Activated CD4-positive, alpha-beta T cell treated with anti-CD3 and anti-CD28 coated beads, Interleukin-2, amount 10 ng/mL, durations not matched to agents 24 days and 14 days (primary cell): ENCODE measurements around the gene PTPN14. TPM values are rescaled to one million over a fixed set of nuclear protein-coding genes. Genes with fewer than 3 reads are reported as not detected.
A peak's percentile ranks its signal among the peaks of the same experiment; 100 is the strongest.
"Not testable (repeated sequence)": the region's sequence is repeated elsewhere in the genome, so short reads cannot be mapped to it uniquely, and the experiment has no call there.

Source experiments
- DNase-seq: peaks from one replicate; pipeline ENCODE4 v3.0.0; 2022
- H3K27ac Mint-ChIP-seq: one replicate; pipeline ENCODE4 v1.8.0; 2022; ENCODE audit warnings: mild to moderate bottlenecking, mixed read lengths
- H3K27me3 Mint-ChIP-seq: one replicate; pipeline ENCODE4 v1.8.0; 2022; ENCODE audit warnings: mixed read lengths
- H3K36me3 Mint-ChIP-seq: one replicate; pipeline ENCODE4 v1.8.0; 2022; ENCODE audit warnings: low read depth, mild to moderate bottlenecking, mixed read lengths
- H3K4me1 Mint-ChIP-seq: one replicate; pipeline ENCODE4 v1.8.0; 2021; ENCODE audit warnings: mixed read lengths
- H3K4me3 Mint-ChIP-seq: one replicate; pipeline ENCODE4 v1.8.0; 2022; ENCODE audit warnings: mild to moderate bottlenecking, moderate library complexity, mixed read lengths
- H3K9me3 Mint-ChIP-seq: one replicate; pipeline ENCODE4 v1.8.0; 2021; ENCODE audit warnings: mixed read lengths
- intact Hi-C: fragments of 100-400 bp; cut with micrococcal nuclease; formaldehyde crosslinking; loops from one replicate; pipeline ENCODE4 v1.15.1; 2023
- total RNA-seq: library from RNA; stranded (reverse); gene quantifications from 2 replicates; pipeline ENCODE4 v1.2.3, GENCODE V29; 2022

Gene PTPN14
- total RNA-seq, 1 donor from 2014 or later = 29.7 TPM

- DNase-seq = no peak
- no peaks in the 10 kb centered on the region for H3K9me3 Mint-ChIP-seq
- peaks cover 1% of the 10 kb centered on the region for H3K36me3 Mint-ChIP-seq
- intact Hi-C loops = no loop called here
- H3K27me3 Mint-ChIP-seq = peaks cover 13% of the 10 kb centered on the region
- peaks cover 10% of the 10 kb centered on the region for H3K4me1 Mint-ChIP-seq
- no peak overlapping the region for H3K4me3 Mint-ChIP-seq
- no peak overlapping the region for H3K27ac Mint-ChIP-seq
Measured at GRCh38 chr1:214542275-214543199, 8.9 kb downstream of the PTPN14 start.

GRCh38 chr1:214541693-214542092 lies 9.7 kb downstream of the PTPN14 start:
- no peak overlapping the region for H3K4me3 Mint-ChIP-seq
- H3K9me3 Mint-ChIP-seq = no peaks in the 10 kb centered on the region
- H3K36me3 Mint-ChIP-seq = peaks cover 1% of the 10 kb centered on the region
- H3K27ac Mint-ChIP-seq = no peak overlapping the region
- DNase-seq = no peak
- intact Hi-C loops = no loop called here
- H3K4me1 Mint-ChIP-seq = peaks cover 5% of the 10 kb centered on the region
- peaks cover 11% of the 10 kb centered on the region for H3K27me3 Mint-ChIP-seq

GRCh38 chr1:214541206-214541605 lies 10.2 kb downstream of the PTPN14 start:
- intact Hi-C loops = no loop called here
- Mint-ChIP-seq H3K9me3 (no peaks in the 10 kb centered on the region), H3K4me3 (no peak overlapping the region), H3K27ac (no peak overlapping the region), H3K4me1 (peaks cover 4% of the 10 kb centered on the region), H3K36me3 (peaks cover 1% of the 10 kb centered on the region), H3K27me3 (peaks cover 11% of the 10 kb centered on the region)
- no peak for DNase-seq

DNA sequence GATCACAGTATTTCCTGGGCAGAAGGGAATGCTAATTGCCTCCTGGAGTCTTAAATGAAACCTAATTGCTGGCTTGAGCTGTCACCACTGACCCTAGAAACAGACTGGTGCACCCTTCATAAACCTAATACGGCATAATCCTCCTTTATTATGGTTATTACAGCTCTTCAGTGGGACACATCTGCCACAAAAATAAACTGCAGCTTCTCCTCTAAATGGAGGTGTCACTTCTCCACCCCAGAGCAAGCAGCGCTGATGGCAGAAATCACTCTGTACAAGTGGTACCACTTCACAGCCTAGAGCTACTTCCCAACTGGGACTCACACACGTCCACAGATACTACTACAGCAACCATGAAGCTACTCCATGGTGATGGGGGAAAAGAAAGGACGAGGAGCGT lies 11.1 kb downstream of the PTPN14 start:
- DNase-seq = no peak
- H3K9me3 Mint-ChIP-seq = no peaks in the 10 kb centered on the region
- intact Hi-C loops = no loop called here
- H3K36me3 Mint-ChIP-seq = no peaks in the 10 kb centered on the region
- peaks cover 11% of the 10 kb centered on the region for H3K27me3 Mint-ChIP-seq
- H3K27ac Mint-ChIP-seq = no peak overlapping the region
- H3K4me3 Mint-ChIP-seq = no peak overlapping the region
- peaks cover 4% of the 10 kb centered on the region for H3K4me1 Mint-ChIP-seq

DNA sequence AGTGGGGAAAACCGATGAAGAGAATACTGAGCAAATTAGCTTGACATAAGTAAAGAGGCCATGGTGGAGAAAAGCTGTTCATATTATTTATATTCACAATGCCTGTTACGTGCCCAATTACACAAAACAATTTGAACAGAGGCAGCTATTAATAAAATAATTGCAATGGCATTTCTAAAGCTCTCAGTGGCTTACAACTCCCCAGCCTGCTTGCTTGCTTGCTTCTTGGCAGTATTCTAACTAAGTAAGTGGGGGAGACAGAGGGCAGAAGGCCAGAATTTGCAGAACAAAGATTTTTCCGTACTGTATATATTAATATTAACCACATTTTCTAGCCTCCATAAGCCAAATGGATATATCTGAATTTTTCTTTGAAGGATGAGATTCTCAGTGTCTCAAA lies 12.9 kb downstream of the PTPN14 start:
- intact Hi-C loops = no loop called here
- no peak for DNase-seq
- no peaks in the 10 kb centered on the region for H3K4me1 Mint-ChIP-seq
- no peaks in the 10 kb centered on the region for H3K9me3 Mint-ChIP-seq
- no peak overlapping the region for H3K27ac Mint-ChIP-seq
- H3K4me3 Mint-ChIP-seq = no peak overlapping the region
- peaks cover 4% of the 10 kb centered on the region for H3K27me3 Mint-ChIP-seq
- H3K36me3 Mint-ChIP-seq = no peaks in the 10 kb centered on the region

- Mint-ChIP-seq H3K9me3 (no peaks in the 10 kb centered on the region), H3K4me3 (no peak overlapping the region), H3K36me3 (no peaks in the 10 kb centered on the region), H3K27ac (no peak overlapping the region), H3K27me3 (peaks cover 4% of the 10 kb centered on the region), H3K4me1 (no peaks in the 10 kb centered on the region)
- DNase-seq = no peak
- intact Hi-C loops = no loop called here
Measured at GRCh38 chr1:214537872-214538473, 13.4 kb downstream of the PTPN14 start.

- Mint-ChIP-seq H3K4me3 (no peak overlapping the region), H3K9me3 (no peaks in the 10 kb centered on the region), H3K4me1 (no peaks in the 10 kb centered on the region), H3K27me3 (peaks cover 4% of the 10 kb centered on the region), H3K36me3 (no peaks in the 10 kb centered on the region), H3K27ac (no peak overlapping the region)
- DNase-seq = no peak
- intact Hi-C loops = no loop called here
Measured at GRCh38 chr1:214537219-214537618, 14.2 kb downstream of the PTPN14 start.

DNA sequence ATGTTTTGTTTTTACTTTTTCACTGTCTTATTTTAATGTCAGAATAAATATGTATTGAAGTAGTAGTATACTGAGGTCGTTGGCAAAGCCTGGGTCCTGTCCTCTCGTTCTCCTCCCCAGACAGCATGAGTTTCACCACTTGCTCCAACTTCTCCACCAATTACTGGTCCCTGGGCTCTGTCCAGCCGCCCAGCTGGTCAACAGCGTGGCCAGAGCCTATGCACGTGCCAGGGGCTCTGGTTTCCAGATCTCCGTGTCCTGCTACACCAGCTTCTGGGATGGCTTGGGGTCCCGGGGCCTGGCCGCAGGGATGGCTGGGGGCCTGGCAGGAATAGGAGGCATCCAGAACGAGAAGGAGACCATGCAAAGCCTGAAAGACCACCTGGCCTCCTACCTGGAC lies 19.3 kb downstream of the PTPN14 start:
- peaks cover 4% of the 10 kb centered on the region for H3K4me1 Mint-ChIP-seq
- H3K27me3 Mint-ChIP-seq = peaks cover 4% of the 10 kb centered on the region
- intact Hi-C loops = no loop called here
- H3K9me3 Mint-ChIP-seq = no peaks in the 10 kb centered on the region
- H3K36me3 Mint-ChIP-seq = no peaks in the 10 kb centered on the region
- no peak overlapping the region for H3K27ac Mint-ChIP-seq
- no peak for DNase-seq
- no peak overlapping the region for H3K4me3 Mint-ChIP-seq

- intact Hi-C loops = no loop called here
- peak overlapping the region; percentile 58 for H3K4me3 Mint-ChIP-seq
- no peak overlapping the region for H3K27ac Mint-ChIP-seq
- peaks cover 7% of the 10 kb centered on the region for H3K27me3 Mint-ChIP-seq
- no peaks in the 10 kb centered on the region for H3K36me3 Mint-ChIP-seq
- peaks cover 16% of the 10 kb centered on the region for H3K4me1 Mint-ChIP-seq
- H3K9me3 Mint-ChIP-seq = no peaks in the 10 kb centered on the region
- DNase-seq = no peak
Measured at GRCh38 chr1:214525535-214526019, 25.8 kb downstream of the PTPN14 start.

GRCh38 chr1:214524824-214525223 lies 26.6 kb downstream of the PTPN14 start:
- H3K4me1 Mint-ChIP-seq = peaks cover 16% of the 10 kb centered on the region
- no peak overlapping the region for H3K4me3 Mint-ChIP-seq
- H3K9me3 Mint-ChIP-seq = no peaks in the 10 kb centered on the region
- peaks cover 7% of the 10 kb centered on the region for H3K27me3 Mint-ChIP-seq
- intact Hi-C loops = loop anchor here (5.0 kb wide), 1 partner anchor 48 kb away; no protein-coding TSS in a partner anchor
- no peak overlapping the region for H3K27ac Mint-ChIP-seq
- no peak for DNase-seq
- H3K36me3 Mint-ChIP-seq = no peaks in the 10 kb centered on the region

GRCh38 chr1:214523124-214523824 lies 28.1 kb downstream of the PTPN14 start:
- Mint-ChIP-seq H3K27me3 (peaks cover 5% of the 10 kb centered on the region), H3K27ac (no peak overlapping the region), H3K4me3 (no peak overlapping the region), H3K4me1 (peaks cover 12% of the 10 kb centered on the region), H3K9me3 (no peaks in the 10 kb centered on the region), H3K36me3 (no peaks in the 10 kb centered on the region)
- intact Hi-C loops = loop anchor here (5.0 kb wide), 1 partner anchor 46 kb away; no protein-coding TSS in a partner anchor
- DNase-seq = no peak

GRCh38 chr1:214521458-214521857 lies 29.9 kb downstream of the PTPN14 start:
- not testable (repeated sequence) for H3K4me3 Mint-ChIP-seq, H3K27ac Mint-ChIP-seq, H3K9me3 Mint-ChIP-seq, H3K36me3 Mint-ChIP-seq, H3K27me3 Mint-ChIP-seq, DNase-seq
- intact Hi-C loops = loop anchor here (5.0 kb wide), 1 partner anchor 44 kb away; no protein-coding TSS in a partner anchor
- peaks cover 17% of the 10 kb centered on the region for H3K4me1 Mint-ChIP-seq

DNA sequence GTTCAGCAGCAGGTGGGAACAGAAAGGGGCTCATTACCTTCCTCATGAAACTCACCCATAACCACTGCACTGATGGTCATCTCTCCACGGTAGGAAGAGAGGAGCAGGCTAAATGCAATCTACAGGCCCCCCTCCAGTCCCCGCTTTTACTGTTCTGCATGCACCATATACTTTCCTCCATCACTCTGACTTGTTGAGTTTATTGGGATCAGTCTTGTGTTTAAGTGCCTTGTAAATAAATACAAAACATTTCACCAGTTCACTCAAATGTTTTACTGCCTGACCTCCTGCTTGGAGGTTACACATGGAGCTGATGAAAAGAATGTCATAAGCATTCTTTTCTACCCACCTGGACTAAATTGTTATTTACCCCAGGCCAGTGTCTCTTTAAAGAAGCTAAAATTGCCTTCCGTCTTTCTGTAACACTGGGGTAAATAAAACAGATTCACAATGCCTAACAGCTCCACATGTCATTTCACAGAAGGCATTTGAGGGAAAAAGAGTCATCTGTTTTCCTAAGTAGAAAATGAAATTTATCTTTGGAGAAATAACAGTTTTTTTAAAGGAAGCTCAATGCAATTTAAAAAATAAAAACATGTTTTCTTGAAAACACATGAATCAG lies 30.7 kb downstream of the PTPN14 start:
- Mint-ChIP-seq H3K36me3 (no peaks in the 10 kb centered on the region), H3K4me1 (peaks cover 22% of the 10 kb centered on the region), H3K4me3 (no peak overlapping the region), H3K27ac (no peak overlapping the region), H3K27me3 (peaks cover 4% of the 10 kb centered on the region), H3K9me3 (no peaks in the 10 kb centered on the region)
- no peak for DNase-seq
- intact Hi-C loops = loop anchor here (5.0 kb wide), 1 partner anchor 43 kb away; no protein-coding TSS in a partner anchor
